Measurements from ENCODE around the gene SMAP1. TPM values are rescaled to one million over a fixed set of nuclear protein-coding genes. Genes with fewer than 3 reads are reported as not detected.
"Not testable (repeated sequence)": the region's sequence is repeated elsewhere in the genome, so short reads cannot be mapped to it uniquely, and the experiment has no call there.

SMAP1 gene
- total RNA-seq, 1 donor: 15.9 TPM

DNA sequence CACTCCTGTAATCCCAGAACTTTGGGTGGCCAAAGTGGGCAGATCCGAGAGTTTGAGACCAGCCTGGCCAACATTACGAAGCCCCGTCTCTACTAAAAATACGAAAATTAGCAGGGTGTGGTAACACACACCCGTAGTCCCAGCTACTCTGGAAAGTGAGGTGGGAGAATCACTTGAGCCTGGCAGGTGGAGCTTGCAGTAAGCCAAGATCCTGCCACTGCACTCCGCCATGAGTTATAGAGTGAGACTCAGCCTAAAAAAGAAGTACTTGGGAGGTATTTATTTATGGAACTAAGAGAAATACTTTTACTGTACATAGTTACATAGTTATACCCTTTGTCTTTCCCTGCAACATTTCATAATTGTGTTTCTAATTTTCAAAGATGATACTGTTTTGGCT is 67.8 kb downstream of the SMAP1 start:
- no peak for DNase-seq (ENCODE audit: low read depth in 2 of 3, low spot score in 2 of 3)

DNA sequence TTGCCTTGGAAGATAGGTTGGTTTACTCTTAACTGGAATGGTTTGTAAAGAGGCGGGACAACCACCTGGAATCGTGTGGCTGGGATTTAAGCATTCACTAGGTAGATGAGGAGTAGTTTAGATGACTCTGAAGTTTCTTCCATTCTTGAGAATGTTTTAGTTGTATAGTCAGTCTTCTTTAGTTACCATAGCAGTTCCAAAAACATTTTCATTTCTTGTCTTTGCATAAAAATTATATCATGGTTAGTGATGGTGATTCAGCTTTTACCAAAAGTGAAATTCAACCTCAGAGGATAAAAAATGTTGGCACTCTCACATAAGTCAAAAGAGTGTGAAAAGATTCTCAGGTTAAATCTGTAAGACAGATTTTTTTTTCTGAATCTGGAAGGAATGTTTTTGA is 70.3 kb downstream of the SMAP1 start:
- no peak for DNase-seq (ENCODE audit: low read depth in 2 of 3, low spot score in 2 of 3)

- DNase-seq (ENCODE audit: low read depth in 2 of 3, low spot score in 2 of 3): no peak
Observed at GRCh38 chr6:70739534-70739933, 71.9 kb downstream of the SMAP1 start.

- DNase-seq (ENCODE audit: low read depth in 2 of 3, low spot score in 2 of 3): not testable (repeated sequence)
Observed at GRCh38 chr6:70740746-70741145, 73.1 kb downstream of the SMAP1 start.

- DNase-seq (ENCODE audit: low read depth in 2 of 3, low spot score in 2 of 3): not testable (repeated sequence)
Observed at GRCh38 chr6:70742462-70742861, 74.8 kb downstream of the SMAP1 start.

- DNase-seq (ENCODE audit: low read depth in 2 of 3, low spot score in 2 of 3): no peak
Observed at GRCh38 chr6:70753870-70754380, 86.2 kb downstream of the SMAP1 start.

DNA sequence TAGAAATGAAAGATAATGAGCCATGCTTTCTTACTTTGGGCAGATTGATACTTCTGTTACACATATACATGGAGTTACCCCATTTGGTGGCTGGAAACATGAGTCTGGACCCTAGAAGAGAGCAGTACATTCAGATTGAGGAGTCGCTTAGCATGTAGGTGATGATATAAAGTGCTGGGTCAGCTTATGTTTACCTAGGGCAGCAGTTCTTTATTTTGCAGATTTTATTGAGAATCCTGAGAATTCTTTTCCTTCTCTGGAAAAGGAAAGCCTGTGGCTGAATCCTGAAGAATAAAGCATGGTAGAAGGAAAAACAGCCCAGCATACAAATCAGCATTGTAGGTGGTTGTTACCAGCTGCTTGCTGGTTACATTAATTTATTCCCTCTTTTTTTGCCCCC is 91.2 kb downstream of the SMAP1 start:
- DNase-seq (ENCODE audit: low read depth in 2 of 3, low spot score in 2 of 3): no peak

DNA sequence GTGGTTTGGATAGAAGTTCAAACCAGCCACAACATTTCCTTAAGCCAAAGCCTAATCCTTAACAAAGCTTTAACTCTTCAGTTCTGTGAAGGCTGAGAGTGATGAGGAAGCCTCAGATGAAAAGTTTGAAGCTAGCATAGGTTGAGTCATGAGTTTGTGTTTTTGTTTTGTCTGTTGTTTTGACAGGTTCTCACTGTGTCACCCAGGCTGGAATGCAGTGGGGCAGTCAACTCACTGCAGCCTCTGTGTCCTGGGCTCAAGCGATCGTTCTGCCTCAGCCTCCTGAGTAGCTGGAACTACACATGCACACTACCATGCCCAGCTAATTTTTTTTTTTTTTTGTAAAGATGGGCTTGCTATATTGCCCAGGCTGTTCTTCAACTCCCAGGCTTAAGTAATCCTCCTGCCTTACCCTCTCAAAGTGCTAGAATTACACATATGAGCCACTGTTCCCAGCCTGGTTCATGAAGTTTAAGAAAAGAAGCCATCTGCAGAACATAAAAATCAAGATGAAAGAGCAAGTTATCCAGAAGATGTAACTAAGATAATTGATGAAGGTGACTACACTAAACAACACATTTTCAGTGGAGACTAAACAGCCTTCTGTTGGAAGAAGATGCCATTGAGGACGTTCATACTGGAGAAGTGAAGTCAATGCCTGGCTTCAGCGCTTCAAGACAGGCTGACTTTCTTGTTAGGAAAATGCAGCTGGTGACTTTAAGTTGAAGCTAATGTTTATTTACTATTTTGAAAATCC is 96.2 kb downstream of the SMAP1 start:
- DNase-seq (ENCODE audit: low read depth in 2 of 3, low spot score in 2 of 3): no peak

DNA sequence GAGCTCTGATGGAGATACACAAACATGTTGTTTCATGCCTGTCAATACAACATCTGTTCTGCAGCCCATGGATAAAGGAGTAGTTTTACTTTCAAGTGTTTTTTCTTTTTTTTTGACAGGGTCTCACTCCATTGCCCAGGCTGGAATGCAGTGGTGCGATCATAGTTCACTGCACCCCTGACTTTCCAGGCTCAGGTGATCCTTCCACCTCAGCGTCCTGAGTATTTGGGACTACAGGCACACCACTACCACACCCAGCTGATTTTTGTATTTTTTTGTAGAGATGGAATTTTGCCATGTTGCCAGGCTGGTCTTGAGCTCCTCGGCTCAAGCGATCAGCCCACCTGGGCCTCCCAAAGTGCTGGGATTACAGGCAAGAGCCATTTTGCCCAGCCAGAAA is 97.0 kb downstream of the SMAP1 start:
- DNase-seq (ENCODE audit: low read depth in 2 of 3, low spot score in 2 of 3): no peak

- DNase-seq (ENCODE audit: low read depth in 2 of 3, low spot score in 2 of 3): not testable (repeated sequence)
Observed at GRCh38 chr6:70771351-70771750, 103.7 kb downstream of the SMAP1 start.

GRCh38 chr6:70779934-70780333 is 112.3 kb downstream of the SMAP1 start:
- no peak for DNase-seq (ENCODE audit: low read depth in 2 of 3, low spot score in 2 of 3)

GRCh38 chr6:70790483-70791224 is 123.0 kb downstream of the SMAP1 start:
- no peak for DNase-seq (ENCODE audit: low read depth in 2 of 3, low spot score in 2 of 3)

- no peak for DNase-seq (ENCODE audit: low read depth in 2 of 3, low spot score in 2 of 3)
Observed at GRCh38 chr6:70797625-70798024, 129.9 kb downstream of the SMAP1 start.

- no peak for DNase-seq (ENCODE audit: low read depth in 2 of 3, low spot score in 2 of 3)
Observed at GRCh38 chr6:70806086-70806485, 138.4 kb downstream of the SMAP1 start.

- DNase-seq (ENCODE audit: low read depth in 2 of 3, low spot score in 2 of 3): no peak
Observed at GRCh38 chr6:70811788-70812187, 144.1 kb downstream of the SMAP1 start.

- no peak for DNase-seq (ENCODE audit: low read depth in 2 of 3, low spot score in 2 of 3)
Observed at GRCh38 chr6:70813885-70814284, 146.2 kb downstream of the SMAP1 start.

GRCh38 chr6:70819646-70820045 is 152.0 kb downstream of the SMAP1 start:
- DNase-seq (ENCODE audit: low read depth in 2 of 3, low spot score in 2 of 3): no peak

- DNase-seq (ENCODE audit: low read depth in 2 of 3, low spot score in 2 of 3): no peak
Observed at GRCh38 chr6:70820778-70821177, 153.1 kb downstream of the SMAP1 start.

- no peak for DNase-seq (ENCODE audit: low read depth in 2 of 3, low spot score in 2 of 3)
Observed at GRCh38 chr6:70821751-70822150, 154.1 kb downstream of the SMAP1 start.

- no peak for DNase-seq (ENCODE audit: low read depth in 2 of 3, low spot score in 2 of 3)
Observed at GRCh38 chr6:70823651-70824050, 156.0 kb downstream of the SMAP1 start.

- DNase-seq (ENCODE audit: low read depth in 2 of 3, low spot score in 2 of 3): no peak
Observed at GRCh38 chr6:70831427-70831826, 163.7 kb downstream of the SMAP1 start.

- DNase-seq (ENCODE audit: low read depth in 2 of 3, low spot score in 2 of 3): no peak
Observed at GRCh38 chr6:70834520-70834919, 166.8 kb downstream of the SMAP1 start.

All from hematopoietic multipotent progenitor cell (in vitro differentiated cells).